ENCODE measurements around the gene PDE6B.

DNA sequence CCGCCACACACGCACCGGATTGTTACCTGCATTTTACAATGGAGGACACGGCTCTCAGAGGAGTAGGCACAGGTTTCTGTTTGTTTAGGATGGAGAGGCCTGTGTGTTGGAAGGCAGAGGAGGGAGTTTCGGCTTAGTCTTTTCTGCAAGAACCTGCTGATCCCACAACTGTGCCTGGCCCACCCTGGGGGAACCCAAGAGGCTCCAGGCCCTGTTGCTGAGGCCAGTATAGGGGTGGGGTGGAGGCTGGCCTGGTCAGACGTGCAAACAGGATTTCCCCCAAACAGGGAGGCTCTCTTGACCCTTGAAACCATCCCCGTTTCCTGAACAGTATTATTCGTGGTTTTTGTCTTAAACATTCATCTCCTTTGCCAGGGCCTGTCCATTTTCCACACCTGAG, 64.3 kb downstream of the PDE6B start:
- TF ChIP-seq RCOR1 (IDR thresholded peaks at IDR 0.05; ENCODE audit: low read depth, low read length) (no peak), NFE2L2 (conservative IDR thresholded peaks at IDR 0.05; ENCODE audit: low read length) (no peak), ZSCAN20 (CRISPR knock-in tag; IDR thresholded peaks at IDR 0.05) (no peak), POLR2A (IDR thresholded peaks at IDR 0.05; ENCODE audit: low read length) (no peak), ESRRA (IDR thresholded peaks at IDR 0.05; ENCODE audit: borderline replicate concordance, low read length) (no peak), CEBPB (IDR thresholded peaks at IDR 0.05) (no peak), ZFP36 (IDR thresholded peaks at IDR 0.05; ENCODE audit: borderline replicate concordance, partially characterized antibody) (no peak)
- TF ChIP-seq, protein P1, sequence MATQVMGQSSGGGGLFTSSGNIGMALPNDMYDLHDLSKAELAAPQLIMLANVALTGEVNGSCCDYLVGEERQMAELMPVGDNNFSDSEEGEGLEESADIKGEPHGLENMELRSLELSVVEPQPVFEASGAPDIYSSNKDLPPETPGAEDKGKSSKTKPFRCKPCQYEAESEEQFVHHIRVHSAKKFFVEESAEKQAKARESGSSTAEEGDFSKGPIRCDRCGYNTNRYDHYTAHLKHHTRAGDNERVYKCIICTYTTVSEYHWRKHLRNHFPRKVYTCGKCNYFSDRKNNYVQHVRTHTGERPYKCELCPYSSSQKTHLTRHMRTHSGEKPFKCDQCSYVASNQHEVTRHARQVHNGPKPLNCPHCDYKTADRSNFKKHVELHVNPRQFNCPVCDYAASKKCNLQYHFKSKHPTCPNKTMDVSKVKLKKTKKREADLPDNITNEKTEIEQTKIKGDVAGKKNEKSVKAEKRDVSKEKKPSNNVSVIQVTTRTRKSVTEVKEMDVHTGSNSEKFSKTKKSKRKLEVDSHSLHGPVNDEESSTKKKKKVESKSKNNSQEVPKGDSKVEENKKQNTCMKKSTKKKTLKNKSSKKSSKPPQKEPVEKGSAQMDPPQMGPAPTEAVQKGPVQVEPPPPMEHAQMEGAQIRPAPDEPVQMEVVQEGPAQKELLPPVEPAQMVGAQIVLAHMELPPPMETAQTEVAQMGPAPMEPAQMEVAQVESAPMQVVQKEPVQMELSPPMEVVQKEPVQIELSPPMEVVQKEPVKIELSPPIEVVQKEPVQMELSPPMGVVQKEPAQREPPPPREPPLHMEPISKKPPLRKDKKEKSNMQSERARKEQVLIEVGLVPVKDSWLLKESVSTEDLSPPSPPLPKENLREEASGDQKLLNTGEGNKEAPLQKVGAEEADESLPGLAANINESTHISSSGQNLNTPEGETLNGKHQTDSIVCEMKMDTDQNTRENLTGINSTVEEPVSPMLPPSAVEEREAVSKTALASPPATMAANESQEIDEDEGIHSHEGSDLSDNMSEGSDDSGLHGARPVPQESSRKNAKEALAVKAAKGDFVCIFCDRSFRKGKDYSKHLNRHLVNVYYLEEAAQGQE (IDR thresholded peaks at IDR 0.05) = no peak
- TF ChIP-seq, protein P2, sequence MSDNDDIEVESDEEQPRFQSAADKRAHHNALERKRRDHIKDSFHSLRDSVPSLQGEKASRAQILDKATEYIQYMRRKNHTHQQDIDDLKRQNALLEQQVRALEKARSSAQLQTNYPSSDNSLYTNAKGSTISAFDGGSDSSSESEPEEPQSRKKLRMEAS (IDR thresholded peaks at IDR 0.05) = no peak
- TF ChIP-seq, protein P3, sequence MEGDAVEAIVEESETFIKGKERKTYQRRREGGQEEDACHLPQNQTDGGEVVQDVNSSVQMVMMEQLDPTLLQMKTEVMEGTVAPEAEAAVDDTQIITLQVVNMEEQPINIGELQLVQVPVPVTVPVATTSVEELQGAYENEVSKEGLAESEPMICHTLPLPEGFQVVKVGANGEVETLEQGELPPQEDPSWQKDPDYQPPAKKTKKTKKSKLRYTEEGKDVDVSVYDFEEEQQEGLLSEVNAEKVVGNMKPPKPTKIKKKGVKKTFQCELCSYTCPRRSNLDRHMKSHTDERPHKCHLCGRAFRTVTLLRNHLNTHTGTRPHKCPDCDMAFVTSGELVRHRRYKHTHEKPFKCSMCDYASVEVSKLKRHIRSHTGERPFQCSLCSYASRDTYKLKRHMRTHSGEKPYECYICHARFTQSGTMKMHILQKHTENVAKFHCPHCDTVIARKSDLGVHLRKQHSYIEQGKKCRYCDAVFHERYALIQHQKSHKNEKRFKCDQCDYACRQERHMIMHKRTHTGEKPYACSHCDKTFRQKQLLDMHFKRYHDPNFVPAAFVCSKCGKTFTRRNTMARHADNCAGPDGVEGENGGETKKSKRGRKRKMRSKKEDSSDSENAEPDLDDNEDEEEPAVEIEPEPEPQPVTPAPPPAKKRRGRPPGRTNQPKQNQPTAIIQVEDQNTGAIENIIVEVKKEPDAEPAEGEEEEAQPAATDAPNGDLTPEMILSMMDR (IDR thresholded peaks at IDR 0.05) = no peak
